Stimulated activated CD8-positive, alpha-beta memory T cell treated with anti-CD3 and anti-CD28 coated beads, Interleukin-12 subunit alpha, Interleukin-12 subunit beta, amount 100 ng/mL, for 24 hours (primary cell): Measurements from ENCODE around the gene TBC1D8.

ENCODE experiments used
- DNase-seq: peaks from one replicate; pipeline ENCODE4 v3.0.0-alpha.2; 2020; ENCODE audit errors: extremely low read depth

Gene TBC1D8

DNA sequence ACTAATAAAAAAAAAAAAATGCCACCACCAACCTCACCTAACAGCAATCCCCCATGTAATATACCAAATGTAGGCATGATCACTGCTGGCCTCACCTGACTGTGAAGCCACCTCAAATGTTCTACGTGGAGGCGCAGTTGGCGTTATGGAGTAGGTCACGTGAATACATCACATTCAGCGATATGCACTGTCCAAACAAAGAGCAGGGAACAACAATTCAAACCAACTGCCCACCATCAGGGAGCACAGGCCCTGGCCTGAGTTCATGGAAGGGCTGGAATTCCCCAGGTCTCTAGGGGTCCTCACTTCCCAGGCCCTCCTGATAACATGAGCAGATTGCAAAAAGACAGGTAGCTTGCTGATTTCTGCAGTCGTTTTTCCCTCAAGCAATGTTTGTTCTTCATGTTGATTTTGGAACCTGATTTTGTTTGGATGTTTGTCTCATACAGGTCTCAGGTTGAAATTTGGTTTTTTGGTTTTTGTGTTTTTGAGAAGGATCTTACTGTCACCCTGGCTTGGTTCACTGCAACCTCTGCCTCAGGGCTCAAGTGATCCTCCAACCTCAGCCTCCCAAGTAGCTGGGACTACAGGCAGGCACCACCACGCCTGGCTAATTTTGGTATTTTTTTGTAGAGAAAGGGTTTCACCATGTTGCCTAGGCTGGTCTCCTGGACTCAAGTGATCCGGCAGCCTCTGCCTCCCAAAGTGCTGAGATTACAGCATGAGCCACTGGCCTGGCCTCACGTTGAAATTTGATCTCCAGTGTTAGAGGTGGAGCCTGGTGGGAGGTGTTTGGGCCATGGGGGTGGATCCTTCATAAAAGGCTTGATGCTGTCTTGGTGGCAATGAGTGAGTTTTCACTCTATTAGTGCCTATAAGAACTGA lies 15.5 kb downstream of the TBC1D8 start:
- no peak for DNase-seq

DNA sequence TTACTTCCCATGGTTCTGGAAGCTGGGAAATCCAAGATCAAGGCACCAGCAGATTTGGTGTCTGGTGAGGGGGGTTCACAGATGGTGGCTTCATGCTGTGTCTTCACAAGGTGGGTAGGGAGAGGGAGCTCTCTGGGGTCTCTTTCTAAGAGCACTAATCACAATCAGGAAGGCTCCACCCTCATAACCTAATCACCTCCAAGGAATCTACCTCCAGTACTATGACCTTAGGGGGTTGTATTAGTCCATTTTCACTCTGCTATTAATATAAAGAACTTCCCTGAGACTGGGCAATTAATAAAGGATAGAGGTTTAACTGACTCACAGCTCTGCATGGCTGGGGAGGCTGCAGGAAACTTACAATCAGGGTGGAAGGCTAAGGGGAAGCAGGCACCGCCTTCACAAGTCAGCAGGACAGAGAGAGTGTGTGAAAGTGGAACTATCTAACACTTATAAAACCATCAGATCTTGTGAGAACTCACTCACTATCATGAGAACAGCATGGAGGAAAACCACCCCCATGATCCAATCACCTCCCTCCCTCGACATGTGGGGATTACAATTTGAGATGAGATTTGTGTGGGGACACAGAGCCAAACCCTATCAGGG lies 17.6 kb downstream of the TBC1D8 start:
- no peak for DNase-seq

DNA sequence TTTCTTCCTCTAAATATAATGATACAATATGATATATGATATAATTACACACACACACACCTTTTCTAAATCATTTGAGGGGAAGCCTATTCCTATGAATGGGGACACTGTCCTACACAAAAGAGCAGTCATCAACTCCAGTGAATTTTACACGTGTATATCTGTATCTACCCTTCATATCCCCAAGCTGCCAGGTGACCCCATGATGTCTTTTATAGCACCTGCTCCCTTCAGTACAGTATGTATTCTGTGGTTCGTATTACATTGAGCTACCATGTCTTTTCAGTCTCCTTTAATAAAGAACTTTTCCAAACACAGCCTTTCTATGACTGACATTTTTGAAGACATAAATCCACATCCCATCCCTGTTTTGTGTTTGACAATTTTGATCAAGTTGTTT lies 19.0 kb downstream of the TBC1D8 start:
- no peak for DNase-seq

DNA sequence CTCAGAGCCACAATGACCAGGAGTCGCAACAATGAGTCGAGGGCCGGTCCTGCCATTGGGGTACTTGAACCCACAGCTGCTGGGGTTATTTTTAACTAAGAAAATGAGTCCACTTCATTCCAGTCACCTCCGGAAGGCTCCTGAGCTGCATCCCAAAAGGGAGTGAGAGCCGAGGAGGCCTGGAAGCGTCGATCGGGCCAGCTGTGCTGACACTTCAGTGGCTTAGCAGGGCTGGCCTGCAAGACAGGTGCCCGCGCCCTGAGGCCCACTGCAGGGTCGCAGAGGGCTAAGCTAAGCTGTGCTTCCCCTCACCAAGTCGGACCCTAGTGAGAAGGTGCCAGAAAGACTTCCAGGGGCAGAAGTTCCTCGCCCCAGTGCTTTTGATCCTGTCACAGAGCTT lies 21.1 kb downstream of the TBC1D8 start:
- no peak for DNase-seq

DNA sequence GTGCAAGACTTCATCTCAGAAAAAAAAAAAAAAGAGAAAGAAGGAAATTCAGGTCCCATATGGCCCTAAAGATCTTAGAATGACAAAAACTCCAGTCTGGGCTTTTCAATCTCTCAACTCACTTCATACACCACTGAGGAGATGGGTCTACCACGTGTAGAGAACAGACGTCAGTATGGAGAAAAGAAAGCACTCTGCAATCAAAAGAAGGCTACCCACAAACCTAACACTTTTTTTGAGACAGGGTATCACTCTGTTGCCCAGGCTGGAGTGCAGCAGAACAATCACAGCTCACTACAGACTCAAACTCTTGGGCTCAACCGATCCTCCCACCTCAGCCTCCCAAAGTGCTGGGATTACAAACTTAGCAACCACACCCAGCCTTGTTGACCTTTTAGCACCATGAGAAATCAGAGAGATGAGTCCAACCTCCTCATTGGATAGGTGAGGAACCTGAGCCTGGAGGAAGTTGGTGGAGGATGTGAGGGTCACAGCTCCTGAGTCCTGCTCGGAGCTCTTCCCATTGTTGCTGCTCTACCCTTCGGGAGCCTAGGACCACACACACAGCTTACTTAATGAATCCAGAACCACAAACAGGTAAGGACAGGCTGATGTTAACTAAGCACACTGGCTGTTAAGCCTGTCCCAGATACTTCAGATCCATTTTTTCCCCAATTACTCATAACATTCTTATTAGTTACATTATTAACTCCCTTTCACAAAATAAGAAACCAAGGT lies 23.7 kb downstream of the TBC1D8 start:
- DNase-seq: no peak

DNA sequence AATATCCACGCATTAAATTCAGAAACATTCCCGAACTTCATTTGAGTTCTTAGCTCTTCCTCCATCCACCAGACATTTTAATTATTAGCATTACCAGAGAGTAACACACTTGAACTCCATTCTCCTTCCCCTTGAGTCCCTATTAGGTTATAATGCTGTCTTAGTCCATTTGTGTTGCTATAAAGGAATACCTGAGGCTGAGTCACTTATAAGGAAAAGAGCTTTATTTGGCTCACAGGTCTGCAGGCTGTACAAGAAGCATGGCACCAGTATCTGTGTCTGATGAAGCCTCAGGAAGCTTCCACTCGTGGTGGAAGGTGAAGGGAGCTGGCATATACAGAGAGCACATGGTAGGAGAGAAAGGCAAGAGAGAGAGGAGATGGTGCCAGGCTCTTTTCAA lies 25.4 kb downstream of the TBC1D8 start:
- no peak for DNase-seq

DNA sequence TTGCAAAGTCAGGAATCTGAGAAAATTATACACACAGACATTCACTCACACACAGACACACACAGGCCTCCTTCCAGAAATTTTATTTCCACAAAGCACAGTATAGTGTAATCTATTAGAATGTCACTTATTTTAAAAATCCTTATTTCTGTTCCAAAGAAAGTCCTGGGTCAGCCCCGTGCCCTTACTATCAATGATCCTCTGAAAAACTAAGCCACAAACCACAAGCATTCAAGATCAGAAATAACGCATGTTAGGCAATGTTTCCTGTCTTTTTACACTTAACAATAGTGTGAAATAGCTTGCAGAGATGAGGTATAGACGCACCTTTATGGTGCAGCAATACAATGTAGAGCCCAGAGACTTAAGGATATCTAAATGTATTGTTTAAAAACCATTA lies 25.8 kb downstream of the TBC1D8 start:
- DNase-seq: no peak

DNA sequence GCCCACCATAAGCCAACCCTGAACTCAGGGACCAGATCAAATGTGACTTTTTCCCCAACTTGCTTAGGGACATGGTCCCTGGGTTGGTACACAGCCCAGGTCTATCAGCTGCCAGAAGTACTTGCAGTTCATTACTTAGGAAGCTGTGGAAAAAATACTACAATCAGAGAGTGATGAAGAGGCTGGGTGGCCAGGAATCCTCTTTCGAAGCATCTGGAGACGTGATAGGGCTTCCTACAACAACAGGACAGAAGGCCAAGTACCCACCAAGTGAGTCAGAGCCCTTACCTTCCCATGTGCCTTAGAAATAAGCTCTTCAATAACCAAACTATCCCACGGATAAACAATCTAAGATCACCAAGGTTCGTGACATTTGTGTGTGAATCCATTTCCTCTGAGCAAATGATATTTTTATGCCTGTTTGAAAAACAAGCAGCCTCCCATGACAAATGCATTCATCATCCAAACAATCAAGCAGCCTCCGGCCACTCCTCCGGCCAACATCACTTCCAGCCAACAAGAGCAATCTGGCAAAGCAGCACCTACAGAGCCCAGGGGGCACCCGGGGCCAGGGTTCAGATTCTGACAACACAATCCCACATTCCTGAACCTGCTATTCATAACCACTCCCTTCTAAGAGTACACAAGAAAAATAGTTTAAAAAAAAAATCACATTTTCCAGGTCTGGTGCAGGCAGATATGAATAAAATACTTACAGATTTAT lies 26.4 kb downstream of the TBC1D8 start:
- DNase-seq: no peak

DNA sequence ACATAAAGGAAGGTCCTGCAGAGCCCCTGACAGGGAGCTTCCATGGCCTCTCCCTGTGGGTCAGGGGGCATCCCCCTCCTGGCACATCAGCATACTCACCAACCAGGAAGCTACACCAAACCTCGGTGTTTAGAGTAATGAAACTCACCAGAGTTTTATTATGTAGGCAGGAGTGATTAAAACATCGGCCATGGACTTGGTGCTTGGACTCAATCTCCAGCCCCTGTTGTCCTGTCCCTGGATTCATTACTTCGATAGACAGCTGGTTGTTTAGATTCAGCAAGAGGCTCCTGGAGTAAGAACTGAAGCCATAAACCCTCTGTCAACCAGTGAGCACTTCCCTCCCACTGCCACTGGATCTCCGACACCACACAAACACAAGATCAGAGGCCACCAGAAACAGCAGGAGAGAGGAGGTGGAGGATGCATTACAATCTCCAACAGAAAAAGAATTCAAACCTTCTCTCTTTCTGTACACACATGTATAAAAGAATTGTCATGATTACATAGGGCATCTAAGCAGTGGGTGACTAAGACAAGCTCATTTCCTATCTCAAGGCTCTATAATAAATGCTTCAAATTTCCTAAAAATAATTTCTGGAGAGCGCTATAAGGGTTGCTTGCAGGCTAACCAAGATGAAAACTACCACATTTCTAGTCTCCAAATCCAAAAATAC lies 27.2 kb downstream of the TBC1D8 start:
- DNase-seq: no peak

DNA sequence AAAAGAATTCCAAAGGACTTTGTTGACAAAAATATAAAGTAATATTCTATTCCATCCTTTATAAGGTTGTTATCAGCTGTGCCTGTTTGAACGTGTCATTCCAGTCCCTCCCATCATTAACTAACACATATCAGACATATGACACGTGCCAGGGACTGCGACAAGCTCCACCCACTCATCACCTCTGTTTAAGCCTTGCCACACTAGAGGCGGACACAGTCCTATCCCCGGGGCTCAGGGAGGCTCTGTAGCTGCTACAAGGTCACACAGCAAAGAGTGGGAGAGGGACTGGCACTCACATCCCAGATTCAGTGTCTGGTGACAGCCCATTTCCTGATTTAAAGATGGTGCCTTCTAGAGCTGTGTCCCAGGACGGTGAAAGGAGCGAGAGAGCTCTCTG lies 30.0 kb downstream of the TBC1D8 start:
- no peak for DNase-seq

DNA sequence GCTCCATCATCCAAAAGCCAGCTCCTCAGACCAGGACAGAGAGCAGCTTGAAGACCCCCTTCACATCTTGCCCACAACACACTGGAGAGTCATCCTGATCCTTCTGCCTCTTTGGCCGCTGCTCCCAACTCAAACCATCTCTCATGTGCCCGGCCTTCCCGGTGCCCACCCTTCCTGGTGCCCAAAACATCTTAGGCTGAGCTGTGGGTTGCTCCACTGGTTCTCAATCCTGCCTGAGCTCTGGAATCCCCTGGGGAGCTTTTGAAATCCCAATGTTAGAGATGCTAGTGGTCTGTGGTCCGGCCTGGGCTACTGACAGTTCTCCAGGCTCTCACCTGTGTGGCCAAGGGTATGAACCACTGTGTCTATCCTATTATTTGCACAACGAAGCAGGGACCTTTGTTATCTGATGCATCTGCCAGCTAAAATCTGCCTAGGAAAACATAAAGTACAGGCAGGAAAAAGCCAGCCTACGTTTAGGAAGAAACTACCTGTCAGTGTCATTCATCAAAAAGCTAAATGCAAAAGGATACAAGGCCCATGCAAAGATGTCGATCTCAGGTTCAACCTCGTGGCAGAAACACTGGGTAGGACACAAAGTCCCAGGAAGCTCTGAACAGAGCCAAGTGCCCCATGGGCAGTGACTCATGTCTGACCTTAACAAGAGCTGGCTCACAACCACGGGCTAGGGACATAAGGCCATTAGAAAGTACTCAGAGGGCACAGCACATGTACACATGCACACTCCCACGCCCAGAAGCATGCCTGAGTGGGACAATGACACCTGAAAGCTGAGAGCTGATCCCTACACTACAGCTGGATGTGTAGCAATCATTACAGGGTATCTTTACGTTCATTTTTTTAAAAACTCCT lies 30.8 kb downstream of the TBC1D8 start:
- DNase-seq: no peak

DNA sequence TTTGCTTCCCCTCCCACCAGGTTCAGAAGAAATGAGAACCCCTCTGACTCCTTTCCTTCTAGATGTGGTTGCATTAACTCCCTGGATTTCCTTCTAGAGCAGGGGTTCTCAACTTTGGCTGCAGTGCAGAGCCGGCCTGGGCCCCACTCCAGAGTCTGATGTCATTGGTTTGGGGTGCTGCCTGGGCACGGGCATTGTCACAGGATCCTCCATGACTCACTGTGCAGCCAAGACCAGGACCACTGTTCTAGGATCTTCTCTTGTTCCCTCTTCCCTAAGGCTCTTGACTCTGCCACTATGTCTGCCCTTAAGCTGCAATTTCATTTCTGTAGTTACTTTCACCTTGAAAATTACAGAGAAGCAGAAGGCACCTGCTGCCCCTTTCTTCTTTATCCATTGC lies 31.8 kb downstream of the TBC1D8 start:
- DNase-seq: no peak

DNA sequence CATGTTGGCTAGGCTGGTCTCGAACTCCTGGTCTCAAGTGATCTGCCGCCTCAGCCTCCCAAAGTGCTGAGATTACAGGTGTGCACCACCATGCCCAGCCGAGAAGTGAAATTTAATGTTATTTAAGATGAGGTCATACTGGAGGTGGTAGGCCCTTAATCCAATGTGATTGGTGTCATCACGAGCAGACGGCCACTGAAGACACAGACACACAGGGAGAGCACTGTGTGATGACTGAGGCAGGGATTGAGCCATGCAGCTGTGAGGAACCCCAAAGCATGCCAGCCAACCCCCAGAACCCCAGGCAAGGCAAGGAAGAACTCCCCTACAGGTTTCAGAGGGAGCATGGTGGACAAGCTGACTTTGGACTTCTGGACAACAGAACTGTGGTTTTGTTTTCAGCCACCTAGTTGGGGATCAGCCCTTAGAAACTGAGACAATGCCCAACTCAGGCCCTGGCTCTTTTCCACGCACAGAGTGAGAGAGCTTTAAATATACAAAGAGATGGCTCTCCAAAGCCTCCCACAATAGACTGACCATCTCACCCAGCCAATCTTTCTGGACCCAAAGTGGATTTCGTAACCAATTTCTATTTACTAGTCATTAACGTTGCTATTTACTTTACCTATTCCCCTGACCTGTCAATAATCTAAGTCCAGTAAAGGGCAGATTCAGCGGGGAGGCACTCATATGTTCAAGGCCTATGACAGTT lies 34.2 kb downstream of the TBC1D8 start:
- DNase-seq: no peak

DNA sequence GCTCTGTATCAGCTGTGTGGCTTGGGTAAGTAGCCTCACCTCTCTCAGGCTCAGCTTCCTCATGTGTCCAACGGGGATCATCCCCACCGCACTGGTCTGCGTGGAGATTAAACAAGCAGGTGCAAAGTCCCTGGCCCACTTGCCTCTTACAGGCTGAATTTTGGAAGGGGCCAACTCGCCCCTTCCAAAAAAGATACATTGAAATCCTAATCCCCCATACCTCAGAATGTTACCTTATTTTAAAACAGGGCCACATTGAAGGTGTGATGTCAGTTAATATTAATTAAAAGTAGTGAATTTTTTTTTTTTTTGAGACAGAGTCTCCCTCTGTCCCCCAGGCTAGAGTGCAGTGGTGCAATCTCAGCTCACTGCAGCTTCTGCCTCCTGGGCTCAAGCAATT lies 34.8 kb downstream of the TBC1D8 start:
- no peak for DNase-seq

DNA sequence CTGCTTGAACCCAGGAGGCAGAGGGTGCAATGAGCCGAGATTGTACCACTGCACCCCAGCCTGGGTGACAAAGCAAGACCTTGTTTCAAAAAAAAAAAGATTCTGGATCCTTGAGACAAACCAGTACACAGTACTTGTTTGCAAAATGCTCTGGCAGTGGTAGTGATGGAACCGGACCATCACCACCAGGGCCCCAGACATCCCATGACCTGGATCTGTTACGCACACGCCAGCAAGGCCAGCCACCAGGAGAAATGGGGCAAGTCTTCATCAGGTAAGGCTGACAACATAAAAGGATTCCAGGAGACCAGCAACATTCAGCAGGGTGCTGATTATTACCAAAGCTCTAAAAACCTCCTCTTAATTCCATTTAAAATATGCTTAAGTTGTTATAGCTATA lies 35.5 kb downstream of the TBC1D8 start:
- no peak for DNase-seq

DNA sequence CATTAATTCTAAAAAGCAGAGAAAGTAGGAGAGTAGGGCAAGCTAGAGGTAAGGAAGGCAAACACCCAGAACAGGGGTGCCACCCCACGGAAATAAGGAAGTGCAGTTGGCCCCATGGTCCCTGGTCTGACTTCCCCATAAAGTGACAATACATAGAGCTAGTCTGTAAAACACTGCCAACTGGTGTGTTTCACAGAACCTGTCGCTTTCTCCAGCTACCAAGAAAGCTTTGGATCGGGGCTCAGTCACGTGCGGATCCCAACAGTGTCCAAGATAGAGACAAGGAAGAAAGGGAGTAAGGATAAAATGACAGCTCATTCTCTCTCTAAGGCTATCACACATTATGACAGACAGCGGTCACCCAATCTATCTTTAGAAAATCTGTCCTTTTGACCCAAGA lies 36.4 kb downstream of the TBC1D8 start:
- no peak for DNase-seq

DNA sequence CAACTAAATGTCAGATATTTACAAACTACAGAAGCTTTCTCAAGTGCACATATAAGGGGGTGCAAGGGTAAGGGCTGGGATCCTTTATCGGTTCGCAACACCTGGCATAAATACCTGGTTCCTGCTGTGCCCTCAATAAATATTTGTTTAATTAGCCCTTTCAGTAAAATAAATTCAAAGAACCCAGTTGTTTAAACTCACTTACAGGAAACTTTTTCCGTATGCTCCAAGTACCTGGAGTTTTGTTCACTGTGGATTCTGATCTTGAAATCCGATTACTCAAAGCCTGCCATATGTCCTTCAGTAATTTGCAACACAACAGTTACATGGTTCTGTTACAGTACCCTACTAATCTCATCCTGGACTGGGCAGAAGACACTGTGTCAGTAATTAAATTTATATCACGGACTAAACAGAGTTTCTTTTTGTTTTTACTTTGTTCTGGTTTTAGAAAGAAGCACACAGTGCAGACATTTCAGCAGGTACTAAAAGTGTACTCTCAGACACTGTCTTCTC lies 36.9 kb downstream of the TBC1D8 start:
- no peak for DNase-seq

DNA sequence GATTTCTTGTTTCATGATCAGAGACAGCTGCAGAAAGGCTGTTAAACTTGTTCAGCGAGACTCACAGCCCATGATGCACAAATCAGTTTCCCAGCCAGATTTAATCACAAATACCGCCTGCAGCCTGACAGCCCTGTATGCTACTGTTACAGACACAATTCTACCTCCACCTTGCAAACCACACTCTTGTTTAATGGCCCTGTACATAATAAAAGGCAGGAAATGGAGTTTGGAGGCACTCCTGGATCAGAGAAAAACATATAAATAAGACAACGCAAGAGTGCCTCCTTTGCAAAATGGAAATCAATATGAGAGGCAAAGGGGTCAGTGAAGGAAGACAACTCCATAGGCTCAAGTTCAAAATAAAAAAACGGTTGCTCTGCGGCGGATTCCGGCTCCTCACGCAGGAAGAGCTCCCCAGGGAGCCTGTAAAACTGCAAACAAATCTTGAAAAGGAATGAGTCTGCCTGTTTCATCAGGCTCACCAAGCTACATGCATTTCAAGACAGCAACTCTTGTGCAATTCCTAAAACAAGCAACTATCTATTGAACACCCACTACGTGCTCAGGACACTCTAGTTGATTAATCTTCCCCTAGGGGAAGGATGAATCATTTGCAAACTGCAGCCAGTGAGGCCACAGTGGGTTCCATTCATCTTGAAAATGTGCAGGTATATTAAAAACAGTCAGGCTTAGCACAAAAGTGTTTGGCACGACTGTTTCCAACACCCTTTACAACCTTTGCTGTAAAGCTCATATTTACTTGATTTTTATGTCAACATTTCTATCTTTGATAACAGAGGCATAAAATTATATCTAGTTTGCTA lies 37.5 kb downstream of the TBC1D8 start:
- no peak for DNase-seq

DNA sequence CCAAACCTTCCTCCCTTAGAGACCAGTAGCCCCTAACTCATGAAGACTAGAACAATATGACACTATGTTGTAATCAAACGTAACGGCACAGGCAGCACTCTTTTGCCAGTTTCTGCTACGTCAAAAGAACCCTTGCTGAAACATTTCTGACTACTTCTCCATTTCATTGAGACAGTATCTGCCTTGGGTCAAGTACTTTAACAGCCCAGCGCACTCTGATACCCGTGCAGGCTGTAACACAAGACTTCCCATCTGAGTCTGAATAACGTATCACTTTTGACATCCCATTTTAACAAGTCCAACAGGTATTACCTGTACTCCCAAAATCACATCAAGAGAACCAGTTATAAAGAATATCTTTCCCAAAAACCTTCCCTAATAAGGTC lies 38.4 kb downstream of the TBC1D8 start:
- no peak for DNase-seq
